Activated CD4-positive, alpha-beta T cell treated with anti-CD3 and anti-CD28 coated beads for 36 hours (primary cell): ENCODE data around the gene SUSD3. TPM values are rescaled to one million over a fixed set of nuclear protein-coding genes. Genes with fewer than 3 reads are reported as not detected.
A peak's percentile ranks its signal among the peaks of the same experiment; 100 is the strongest.
"Not testable (repeated sequence)": the region's sequence is repeated elsewhere in the genome, so short reads cannot be mapped to it uniquely, and the experiment has no call there.

Experiments used
- ATAC-seq: fragments of 200-7000 bp; cut with Tn5 transposase; one replicate; pipeline ENCODE4 v1.10.0; 2021; ENCODE audit warnings: mild to moderate bottlenecking, moderate library complexity
- CTCF ChIA-PET: fragments of 350-600 bp; sonication (Branson Sonifier 250); formaldehyde crosslinking; loops from one replicate; lab custom pipeline; 2021; ENCODE audit warnings: antibody characterized with exemption; lab: Charles Lee
- POLR2A ChIA-PET: fragments of 350-600 bp; sonication (Branson Sonifier 250); formaldehyde crosslinking; loops from one replicate; lab custom pipeline; 2021; ENCODE audit warnings: antibody characterized with exemption, inconsistent platforms; lab: Charles Lee
- DNase-seq: peaks from one replicate; pipeline ENCODE4 v3.0.0-alpha.2; 2020
- H3K27ac Mint-ChIP-seq: one replicate; pipeline ENCODE4 v1.8.0; 2021; ENCODE audit warnings: mixed read lengths
- H3K27me3 Mint-ChIP-seq: one replicate; pipeline ENCODE4 v1.8.0; 2021; ENCODE audit warnings: mixed read lengths
- H3K36me3 Mint-ChIP-seq: one replicate; pipeline ENCODE4 v1.8.0; 2021; ENCODE audit warnings: low read depth, mixed read lengths
- H3K4me1 Mint-ChIP-seq: one replicate; pipeline ENCODE4 v1.8.0; 2021; ENCODE audit warnings: mixed read lengths
- H3K4me3 Mint-ChIP-seq: one replicate; pipeline ENCODE4 v1.8.0; 2021; ENCODE audit warnings: mild to moderate bottlenecking, moderate library complexity, mixed read lengths
- H3K9me3 Mint-ChIP-seq: one replicate; pipeline ENCODE4 v1.8.0; 2021; ENCODE audit warnings: low read depth, mixed read lengths
- intact Hi-C, 2 experiments: fragments of 100-400 bp; cut with DNase I in 1 of 2; cut with micrococcal nuclease in 1 of 2; formaldehyde crosslinking; loops; one replicate each; pipeline versions ENCODE4 v1.14.2 to v1.15.1; 2022 to 2024; cut with DNase I, micrococcal nuclease
- total RNA-seq, 2 experiments: library from RNA; stranded (reverse); gene quantifications; one replicate each; pipeline ENCODE4 v1.2.3, GENCODE V29; 2021

SUSD3 gene
- total RNA-seq: 10 to 100 TPM; 51.4 to 57.9 TPM

- intact Hi-C loops: loop anchor here (1.0 to 2.0 kb wide), 5 partner anchors 30 to 94 kb away; partner anchors contain the start of gene CARD19 (in 1 of the 2)
- POLR2A ChIA-PET: interaction anchor here (2.8 kb wide), 1 partner anchor 33 kb away, joined by 11 read pairs; no protein-coding TSS in a partner anchor
- Mint-ChIP-seq H3K4me1 (peaks cover 55% of the 10 kb centered on the region), H3K9me3 (no peaks in the 10 kb centered on the region), H3K27ac (peak within 1 kb of the TSS; percentile 98), H3K4me3 (peak within 1 kb of the TSS; percentile 90), H3K36me3 (peaks cover 13% of the 10 kb centered on the region), H3K27me3 (no peaks in the 10 kb centered on the region)
- ATAC-seq: peak; percentile 66
- peak; percentile 86 for DNase-seq
- CTCF ChIA-PET: interaction anchor here (1.4 to 2.4 kb wide), 3 partner anchors 50 to 57 kb away, joined by 3 to 9 read pairs (median 5); no protein-coding TSS in a partner anchor
These were observed at the start of gene SUSD3 for GRCh38 chr9:93058355-93059010. SUSD3 (plus strand) TSS chr9:93058701; CDS start chr9:93058743, 42 bp downstream.

DNA sequence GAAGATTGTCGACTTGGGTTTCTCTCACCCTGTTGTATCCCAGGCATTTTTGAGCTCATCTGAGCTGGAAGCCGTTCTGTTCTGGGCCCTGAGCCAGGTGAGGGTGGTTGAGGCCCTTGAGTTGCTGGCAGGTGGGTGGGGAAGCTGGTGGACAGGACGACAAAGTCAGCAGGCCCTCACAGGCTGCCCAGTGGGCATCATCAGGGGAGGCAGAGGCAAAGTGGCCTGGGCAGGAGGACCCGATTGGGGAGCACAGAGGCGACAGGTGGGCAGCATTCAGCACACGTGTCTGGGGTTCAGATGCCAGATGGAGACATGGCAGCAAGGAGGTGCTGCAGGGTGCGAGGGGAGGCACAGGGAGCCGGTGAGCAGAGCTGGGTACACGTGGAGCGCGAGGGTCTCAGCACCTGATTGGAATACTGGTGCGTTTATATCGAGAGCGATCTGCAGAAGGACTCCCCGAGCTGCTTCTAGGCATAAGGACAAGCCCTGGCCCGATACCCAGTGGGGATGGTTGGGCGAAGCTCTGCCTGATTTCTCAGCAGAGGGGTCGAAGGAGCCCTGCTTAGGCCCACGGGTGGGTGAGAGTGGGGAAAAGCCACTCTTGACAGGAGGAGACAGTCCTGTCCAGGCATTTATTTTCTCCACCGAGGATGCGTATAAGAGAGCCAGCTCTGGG lies 49.0 kb upstream of the SUSD3 start:
- Mint-ChIP-seq H3K9me3 (no peaks in the 10 kb centered on the region), H3K27me3 (no peaks in the 10 kb centered on the region), H3K36me3 (peaks cover 53% of the 10 kb centered on the region), H3K27ac (peak overlapping the region; percentile 14), H3K4me3 (no peak overlapping the region), H3K4me1 (peaks cover 5% of the 10 kb centered on the region)
- ChIA-PET POLR2A (no interaction called here), CTCF (no interaction called here)
- ATAC-seq (no peak), DNase-seq (no peak)
- intact Hi-C loops: no loop called here

GRCh38 chr9:93010056-93010455 lies 48.4 kb upstream of the SUSD3 start:
- Mint-ChIP-seq H3K27me3 (no peaks in the 10 kb centered on the region), H3K27ac (no peak overlapping the region), H3K36me3 (peaks cover 53% of the 10 kb centered on the region), H3K9me3 (no peaks in the 10 kb centered on the region), H3K4me1 (peaks cover 5% of the 10 kb centered on the region), H3K4me3 (no peak overlapping the region)
- DNase-seq (no peak), ATAC-seq (no peak)
- intact Hi-C loops: no loop called here
- ChIA-PET POLR2A (no interaction called here), CTCF (interaction anchor here (0.7 to 1.3 kb wide), 2 partner anchors 9 to 77 kb away, joined by 3 read pairs; no protein-coding TSS in a partner anchor)

GRCh38 chr9:93010704-93011103 lies 47.8 kb upstream of the SUSD3 start:
- peaks cover 50% of the 10 kb centered on the region for H3K36me3 Mint-ChIP-seq
- peaks cover 5% of the 10 kb centered on the region for H3K4me1 Mint-ChIP-seq
- ATAC-seq (no peak), DNase-seq (no peak)
- H3K4me3 Mint-ChIP-seq: no peak overlapping the region
- intact Hi-C loops: no loop called here
- H3K27me3 Mint-ChIP-seq: no peaks in the 10 kb centered on the region
- no peak overlapping the region for H3K27ac Mint-ChIP-seq
- ChIA-PET POLR2A (interaction anchor here (0.6 kb wide), 1 partner anchor 54 kb away, joined by 3 read pairs; no protein-coding TSS in a partner anchor), CTCF (interaction anchor here (0.7 to 1.3 kb wide), 2 partner anchors 9 to 78 kb away, joined by 3 read pairs; no protein-coding TSS in a partner anchor)
- H3K9me3 Mint-ChIP-seq: no peaks in the 10 kb centered on the region

DNA sequence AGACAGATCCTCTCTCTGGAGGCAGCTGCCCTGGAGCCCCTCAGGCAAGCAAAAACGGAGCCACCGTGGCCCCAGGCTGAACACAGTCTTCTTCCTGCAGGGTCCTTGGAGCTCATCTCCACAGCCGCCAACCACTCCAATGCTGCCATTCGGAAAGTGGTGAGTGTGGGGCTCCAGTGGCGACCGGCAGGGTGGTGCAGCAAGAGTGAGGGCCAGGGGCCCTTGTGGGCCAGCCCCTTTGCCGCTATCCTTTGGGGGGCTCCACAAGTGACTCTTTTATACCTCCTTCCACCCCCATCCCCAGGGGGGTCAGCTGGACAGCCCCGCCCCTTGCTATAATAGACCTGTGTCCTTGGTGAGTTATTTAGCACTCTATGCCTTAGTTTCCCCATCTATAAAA lies 47.4 kb upstream of the SUSD3 start:
- ChIA-PET POLR2A (interaction anchor here (0.6 kb wide), 1 partner anchor 53 kb away, joined by 3 read pairs; no protein-coding TSS in a partner anchor), CTCF (interaction anchor here (1.3 kb wide), 1 partner anchor 10 kb away, joined by 3 read pairs; no protein-coding TSS in a partner anchor)
- Mint-ChIP-seq H3K27me3 (no peaks in the 10 kb centered on the region), H3K9me3 (no peaks in the 10 kb centered on the region), H3K27ac (no peak overlapping the region), H3K36me3 (peaks cover 48% of the 10 kb centered on the region), H3K4me1 (peaks cover 5% of the 10 kb centered on the region), H3K4me3 (no peak overlapping the region)
- ATAC-seq (no peak), DNase-seq (no peak)
- intact Hi-C loops: no loop called here

DNA sequence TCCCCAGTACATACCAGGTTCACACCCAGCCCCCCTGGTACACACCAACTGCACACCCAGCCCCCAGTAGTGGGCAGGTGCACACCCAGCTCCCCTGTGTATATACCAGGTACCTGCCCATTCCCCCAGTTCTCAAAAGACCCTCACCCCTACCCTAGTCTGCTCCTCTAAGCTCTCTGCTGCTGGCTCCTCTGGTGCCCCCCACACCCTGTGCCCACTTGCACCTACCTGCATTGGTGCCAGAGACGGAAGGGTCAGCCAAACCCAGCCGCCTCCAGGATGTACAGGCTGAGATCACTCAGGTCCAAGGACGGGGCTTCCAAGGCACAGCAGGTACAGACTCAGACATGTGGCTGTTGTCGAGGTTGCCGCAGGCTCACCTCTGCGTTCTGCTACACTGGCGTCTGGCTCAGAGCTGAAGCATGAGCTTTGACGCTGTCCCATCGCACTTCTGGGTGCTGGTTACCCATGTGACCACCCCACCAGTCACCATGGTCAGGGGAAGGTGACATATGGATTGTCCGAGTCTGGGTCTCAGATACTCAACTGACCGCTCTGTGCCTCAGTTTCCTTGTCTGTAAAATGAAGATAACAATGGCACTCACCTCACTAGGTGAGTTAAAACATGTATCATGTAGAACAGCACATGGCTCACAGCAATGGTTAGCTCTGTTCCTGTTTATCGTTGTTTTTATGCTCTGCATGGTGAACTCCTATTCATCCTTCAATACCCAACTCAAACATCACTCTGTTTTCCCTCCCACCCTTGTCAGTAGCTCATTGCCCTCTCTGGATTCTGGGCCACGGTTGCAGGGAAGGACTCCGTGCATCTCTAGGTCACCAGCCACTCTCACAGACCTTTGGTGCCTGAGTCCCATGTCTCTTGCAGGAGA lies 45.3 kb upstream of the SUSD3 start:
- ChIA-PET CTCF (interaction anchor here (1.3 to 1.4 kb wide), 2 partner anchors 10 to 13 kb away, joined by 3 to 9 read pairs; no protein-coding TSS in a partner anchor), POLR2A (interaction anchor here (1.8 kb wide), 1 partner anchor 13 kb away, joined by 4 read pairs; no protein-coding TSS in a partner anchor)
- Mint-ChIP-seq H3K9me3 (no peaks in the 10 kb centered on the region), H3K27me3 (no peaks in the 10 kb centered on the region), H3K36me3 (peaks cover 47% of the 10 kb centered on the region), H3K4me3 (no peak overlapping the region), H3K27ac (peak overlapping the region; percentile 72), H3K4me1 (peaks cover 5% of the 10 kb centered on the region)
- ATAC-seq: no peak
- intact Hi-C loops: no loop called here
- no peak for DNase-seq

- H3K9me3 Mint-ChIP-seq: no peaks in the 10 kb centered on the region
- H3K27me3 Mint-ChIP-seq: no peaks in the 10 kb centered on the region
- peak overlapping the region; percentile 72 for H3K27ac Mint-ChIP-seq
- no peak overlapping the region for H3K4me3 Mint-ChIP-seq
- ATAC-seq (no peak), DNase-seq (no peak)
- ChIA-PET CTCF (interaction anchor here (0.7 to 1.4 kb wide), 3 partner anchors 11 to 184 kb away, joined by 3 to 9 read pairs (median 4); no protein-coding TSS in a partner anchor), POLR2A (interaction anchor here (1.8 kb wide), 1 partner anchor 12 kb away, joined by 4 read pairs; no protein-coding TSS in a partner anchor)
- peaks cover 49% of the 10 kb centered on the region for H3K36me3 Mint-ChIP-seq
- peaks cover 3% of the 10 kb centered on the region for H3K4me1 Mint-ChIP-seq
- intact Hi-C loops: no loop called here
These were observed 44.5 kb upstream of the SUSD3 start for GRCh38 chr9:93013856-93014582.

DNA sequence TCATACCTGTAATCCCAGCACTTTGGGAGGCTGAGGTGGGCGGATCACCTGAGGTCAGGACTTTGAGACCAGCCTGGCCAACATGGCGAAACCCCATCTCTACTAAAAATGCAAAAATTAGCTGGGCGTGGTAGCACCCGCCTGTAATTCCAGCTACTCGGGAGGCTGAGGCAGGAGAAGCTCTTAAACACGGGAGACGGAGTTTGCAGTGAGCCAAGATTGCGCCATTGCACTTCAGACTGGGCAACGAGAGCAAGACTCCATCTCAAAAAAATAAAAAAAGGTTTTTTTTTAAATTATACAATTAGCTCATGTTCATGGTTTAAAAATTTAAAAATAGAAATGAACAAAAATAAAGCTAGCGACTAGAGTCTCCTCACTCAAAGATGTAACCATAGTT lies 43.3 kb upstream of the SUSD3 start:
- POLR2A ChIA-PET: interaction anchor here (0.6 kb wide), 1 partner anchor 89 kb away, joined by 3 read pairs; no protein-coding TSS in a partner anchor
- H3K4me3 Mint-ChIP-seq, intact Hi-C loops, ATAC-seq, H3K27me3 Mint-ChIP-seq, DNase-seq, H3K4me1 Mint-ChIP-seq, H3K9me3 Mint-ChIP-seq, H3K27ac Mint-ChIP-seq: not testable (repeated sequence)
- H3K36me3 Mint-ChIP-seq: peaks cover 51% of the 10 kb centered on the region
- CTCF ChIA-PET: interaction anchor here (0.7 to 1.9 kb wide), 8 partner anchors 9 to 94 kb away, joined by 3 to 7 read pairs (median 3); no protein-coding TSS in a partner anchor

DNA sequence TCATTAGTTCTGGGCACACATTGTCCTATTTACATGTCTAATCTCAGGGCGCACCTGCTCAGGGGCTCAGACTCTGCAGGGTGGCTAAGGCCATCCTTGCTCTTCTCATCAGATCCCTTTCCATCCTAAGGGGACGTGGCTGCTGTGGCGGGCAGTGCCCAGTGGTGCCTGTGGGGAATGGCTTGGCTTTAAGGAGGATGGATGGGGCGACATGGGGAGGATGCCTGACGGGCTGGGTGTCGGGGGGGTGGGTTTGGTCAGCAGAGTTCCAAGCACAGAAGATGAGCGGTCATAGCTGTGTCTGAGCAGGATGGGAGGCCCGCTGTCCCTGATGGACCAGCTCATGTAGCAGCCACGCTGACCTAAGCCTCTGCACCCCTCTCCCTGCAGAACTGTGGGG lies 40.9 kb upstream of the SUSD3 start:
- ChIA-PET POLR2A (no interaction called here), CTCF (interaction anchor here (0.6 to 1.0 kb wide), 2 partner anchors 14 to 26 kb away, joined by 3 read pairs; no protein-coding TSS in a partner anchor)
- intact Hi-C loops: no loop called here
- no peaks in the 10 kb centered on the region for H3K9me3 Mint-ChIP-seq
- H3K4me3 Mint-ChIP-seq: no peak overlapping the region
- H3K27me3 Mint-ChIP-seq: no peaks in the 10 kb centered on the region
- H3K36me3 Mint-ChIP-seq: peaks cover 56% of the 10 kb centered on the region
- peaks cover 27% of the 10 kb centered on the region for H3K4me1 Mint-ChIP-seq
- ATAC-seq (no peak), DNase-seq (no peak)
- no peak overlapping the region for H3K27ac Mint-ChIP-seq

GRCh38 chr9:93020151-93020550 lies 38.4 kb upstream of the SUSD3 start:
- Mint-ChIP-seq H3K9me3 (no peaks in the 10 kb centered on the region), H3K4me1 (peaks cover 45% of the 10 kb centered on the region), H3K27ac (peak overlapping the region; percentile 86), H3K4me3 (no peak overlapping the region), H3K36me3 (peaks cover 52% of the 10 kb centered on the region), H3K27me3 (no peaks in the 10 kb centered on the region)
- ATAC-seq (no peak), DNase-seq (no peak)
- ChIA-PET POLR2A (interaction anchor here (0.7 kb wide), 1 partner anchor 55 kb away, joined by 3 read pairs; no protein-coding TSS in a partner anchor), CTCF (interaction anchor here (0.6 to 1.4 kb wide), 3 partner anchors 15 to 16 kb away, joined by 3 to 4 read pairs (median 4); no protein-coding TSS in a partner anchor)
- intact Hi-C loops: no loop called here
